HFFc6 (cell line): ENCODE data around the gene GDF2. TPM values are rescaled to one million over a fixed set of nuclear protein-coding genes. Genes with fewer than 3 reads are reported as not detected.

Experiments used
- DNase-seq: peaks from one replicate; pipeline ENCODE4 v3.0.0-alpha.2; 2018
- H3K27ac Mint-ChIP-seq: 2 replicates; pipeline ENCODE4 v1.8.0; 2020; ENCODE audit warnings: mild to moderate bottlenecking, mixed read lengths
- H3K27me3 Mint-ChIP-seq: 2 replicates; pipeline ENCODE4 v1.8.0; 2021; ENCODE audit warnings: mild to moderate bottlenecking, moderate library complexity, mixed read lengths; ENCODE audit not compliant: insufficient read depth
- H3K36me3 Mint-ChIP-seq: 2 replicates; pipeline ENCODE4 v1.8.0; 2021; ENCODE audit warnings: low read depth, mixed read lengths
- H3K4me1 Mint-ChIP-seq: 2 replicates; pipeline ENCODE4 v1.8.0; 2020; ENCODE audit warnings: low read depth, mixed read lengths
- H3K4me3 Mint-ChIP-seq: 2 replicates; pipeline ENCODE4 v1.8.0; 2020; ENCODE audit warnings: mild to moderate bottlenecking, moderate library complexity, mixed read lengths
- H3K9me3 Mint-ChIP-seq: 2 replicates; pipeline ENCODE4 v1.8.0; 2020; ENCODE audit warnings: mild to moderate bottlenecking, mixed read lengths
- total RNA-seq, 6 experiments: library from RNA; stranded (reverse); fragmentation: NEBNext Ultra II Directional; extraction: Animal tissue kit (Norgen Biotek cat#: 25700); gene quantifications; 2 replicates in 1 of 6; 3 replicates in 5 of 6; pipeline ENCODE4 v1.2.3, GENCODE V29; 2021
- TF ChIP-seq, protein P1 (sequence below): fragments of 200-600 bp; sonication (generic); IDR thresholded peaks from 2 replicates; pipeline ENCODE4 v1.5.0; 2021; ENCODE audit warnings: antibody characterized with exemption, mild to moderate bottlenecking

GDF2 gene
- total RNA-seq, 6 experiments from 2014 or later: not detected

DNA sequence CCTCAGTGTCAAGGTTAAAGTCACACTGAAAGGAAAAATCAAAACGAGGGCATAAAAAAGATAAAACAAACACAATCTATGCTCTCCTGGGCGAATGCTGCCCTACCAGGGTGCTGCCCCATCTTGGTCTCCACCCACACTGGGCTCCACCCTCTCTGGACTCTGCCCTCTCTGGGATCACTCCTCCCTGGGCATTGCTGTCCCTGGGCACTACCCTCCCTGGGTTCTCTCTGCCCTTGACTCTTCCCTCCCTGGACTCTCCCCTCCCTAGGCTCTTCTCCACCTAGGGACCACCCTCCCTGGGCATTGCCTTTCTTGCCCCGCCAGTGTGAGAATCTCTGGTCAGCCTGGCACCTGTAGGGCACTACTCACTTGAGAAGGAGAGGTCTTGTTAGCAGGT, 8.6 kb downstream of the GDF2 start:
- TF ChIP-seq, protein P1, sequence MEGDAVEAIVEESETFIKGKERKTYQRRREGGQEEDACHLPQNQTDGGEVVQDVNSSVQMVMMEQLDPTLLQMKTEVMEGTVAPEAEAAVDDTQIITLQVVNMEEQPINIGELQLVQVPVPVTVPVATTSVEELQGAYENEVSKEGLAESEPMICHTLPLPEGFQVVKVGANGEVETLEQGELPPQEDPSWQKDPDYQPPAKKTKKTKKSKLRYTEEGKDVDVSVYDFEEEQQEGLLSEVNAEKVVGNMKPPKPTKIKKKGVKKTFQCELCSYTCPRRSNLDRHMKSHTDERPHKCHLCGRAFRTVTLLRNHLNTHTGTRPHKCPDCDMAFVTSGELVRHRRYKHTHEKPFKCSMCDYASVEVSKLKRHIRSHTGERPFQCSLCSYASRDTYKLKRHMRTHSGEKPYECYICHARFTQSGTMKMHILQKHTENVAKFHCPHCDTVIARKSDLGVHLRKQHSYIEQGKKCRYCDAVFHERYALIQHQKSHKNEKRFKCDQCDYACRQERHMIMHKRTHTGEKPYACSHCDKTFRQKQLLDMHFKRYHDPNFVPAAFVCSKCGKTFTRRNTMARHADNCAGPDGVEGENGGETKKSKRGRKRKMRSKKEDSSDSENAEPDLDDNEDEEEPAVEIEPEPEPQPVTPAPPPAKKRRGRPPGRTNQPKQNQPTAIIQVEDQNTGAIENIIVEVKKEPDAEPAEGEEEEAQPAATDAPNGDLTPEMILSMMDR: no peak
- Mint-ChIP-seq H3K4me1 (no peaks in the 10 kb centered on the region), H3K4me3 (no peak overlapping the region), H3K27me3 (peaks cover 23% of the 10 kb centered on the region), H3K27ac (no peak overlapping the region), H3K9me3 (no peaks in the 10 kb centered on the region), H3K36me3 (no peaks in the 10 kb centered on the region)
- DNase-seq: no peak

DNA sequence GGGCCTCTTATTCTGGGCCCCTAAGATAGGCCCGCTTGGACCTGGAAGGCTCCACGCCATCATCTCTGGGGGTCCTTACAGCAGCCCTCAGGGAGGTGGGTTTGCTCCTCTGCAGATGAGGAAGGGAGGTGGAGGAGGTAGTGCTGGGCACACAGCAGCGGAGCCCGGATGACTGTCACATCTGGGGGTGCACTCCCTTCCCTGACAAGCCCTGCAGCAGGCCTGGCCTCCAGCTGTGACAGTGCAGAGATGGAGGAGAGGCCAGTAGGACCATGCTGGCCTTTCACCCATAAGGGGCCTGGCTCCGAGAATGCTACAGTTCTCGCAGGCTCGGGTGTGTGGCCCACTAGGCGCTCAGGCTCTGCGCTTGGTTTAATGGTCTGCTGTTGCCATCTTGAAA, 9.2 kb downstream of the GDF2 start:
- H3K27me3 Mint-ChIP-seq: peaks cover 20% of the 10 kb centered on the region
- H3K9me3 Mint-ChIP-seq: no peaks in the 10 kb centered on the region
- H3K36me3 Mint-ChIP-seq: no peaks in the 10 kb centered on the region
- no peak for DNase-seq
- no peak overlapping the region for H3K4me3 Mint-ChIP-seq
- H3K27ac Mint-ChIP-seq: no peak overlapping the region
- peaks cover 5% of the 10 kb centered on the region for H3K4me1 Mint-ChIP-seq
- TF ChIP-seq, protein P1: no peak

DNA sequence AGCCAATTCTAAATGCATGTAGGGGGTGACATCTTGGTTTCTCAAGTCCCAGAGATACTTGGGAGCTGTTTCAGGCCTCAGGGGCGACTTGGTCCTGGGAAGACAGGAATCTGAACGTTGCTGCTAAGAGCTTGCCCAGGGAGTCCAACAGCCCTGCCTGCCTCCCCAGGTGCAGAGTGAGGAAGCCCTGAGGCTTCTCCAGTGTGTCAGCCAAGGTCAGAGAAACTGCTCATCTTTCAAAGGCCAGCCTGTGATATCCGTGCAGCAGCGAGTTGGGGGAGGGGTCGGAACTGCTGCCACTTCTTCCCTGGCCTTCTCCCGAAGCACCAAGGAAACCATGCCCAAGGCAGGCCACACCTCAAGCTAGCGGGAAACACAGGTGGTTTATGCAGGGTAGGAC, 9.7 kb downstream of the GDF2 start:
- Mint-ChIP-seq H3K36me3 (no peaks in the 10 kb centered on the region), H3K9me3 (no peaks in the 10 kb centered on the region), H3K27me3 (peaks cover 20% of the 10 kb centered on the region), H3K4me3 (no peak overlapping the region), H3K27ac (no peak overlapping the region), H3K4me1 (peaks cover 10% of the 10 kb centered on the region)
- TF ChIP-seq, protein P1: no peak
- no peak for DNase-seq

DNA sequence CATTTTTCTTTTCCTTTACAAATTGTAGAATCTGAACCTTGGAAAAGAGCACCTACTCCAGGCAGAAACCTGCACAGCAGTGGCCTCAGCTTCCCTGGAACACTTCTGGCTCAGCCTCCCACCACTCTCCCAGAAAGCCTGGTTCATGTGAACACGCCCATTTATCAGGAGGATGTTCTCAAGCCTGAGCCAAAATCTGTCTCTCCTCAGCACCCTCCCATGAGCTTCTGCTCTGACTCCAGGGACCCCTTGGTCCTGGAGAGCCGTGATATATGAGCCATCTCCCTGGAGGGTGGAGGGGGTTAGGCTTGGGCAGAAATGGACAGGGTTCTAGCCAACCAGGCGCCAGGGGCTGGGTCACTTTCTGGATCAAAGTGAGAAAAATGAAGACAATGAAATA, 10.1 kb downstream of the GDF2 start:
- TF ChIP-seq, protein P1: no peak
- Mint-ChIP-seq H3K9me3 (no peaks in the 10 kb centered on the region), H3K4me3 (no peak overlapping the region), H3K4me1 (peaks cover 13% of the 10 kb centered on the region), H3K27me3 (peaks cover 20% of the 10 kb centered on the region), H3K27ac (no peak overlapping the region), H3K36me3 (no peaks in the 10 kb centered on the region)
- no peak for DNase-seq

DNA sequence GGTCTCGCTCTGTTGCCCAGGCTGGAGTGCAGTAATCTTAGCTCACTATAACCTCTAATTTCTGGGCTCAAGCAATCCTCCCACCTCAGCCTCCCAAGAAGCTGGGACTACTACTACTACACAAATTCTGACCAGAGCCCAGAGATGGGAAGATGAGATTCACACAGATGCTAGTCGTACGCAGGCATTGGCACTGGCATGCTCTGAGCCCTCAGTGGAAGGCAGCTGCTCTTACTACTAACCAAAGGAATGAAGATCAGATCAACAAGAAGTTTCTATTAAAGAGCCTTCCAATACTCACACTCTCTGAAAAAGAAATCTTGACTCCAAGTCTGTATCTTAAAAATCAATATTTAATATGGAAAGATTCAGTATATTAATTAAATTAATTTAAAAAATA, 10.7 kb downstream of the GDF2 start:
- Mint-ChIP-seq H3K27me3 (peaks cover 20% of the 10 kb centered on the region), H3K9me3 (no peaks in the 10 kb centered on the region), H3K4me1 (peaks cover 13% of the 10 kb centered on the region), H3K27ac (no peak overlapping the region), H3K36me3 (no peaks in the 10 kb centered on the region), H3K4me3 (no peak overlapping the region)
- TF ChIP-seq, protein P1: no peak
- DNase-seq: no peak

DNA sequence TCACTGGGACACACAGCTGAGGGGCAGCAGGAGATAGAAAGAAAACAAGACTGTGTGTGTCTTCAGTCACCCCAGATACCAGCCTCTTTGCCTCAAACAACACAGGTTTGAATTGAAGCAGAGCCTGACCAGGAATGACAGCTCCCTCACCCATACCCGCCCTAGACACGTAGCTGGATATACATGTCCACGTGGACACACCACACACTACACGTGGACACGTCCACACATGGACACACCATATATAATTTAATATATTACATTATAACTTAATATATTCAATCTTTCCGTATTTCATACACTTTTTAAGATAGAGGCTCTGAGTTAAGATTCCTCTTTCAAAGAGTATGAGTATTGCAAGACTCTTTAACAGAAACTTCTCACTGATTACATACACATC, 11.3 kb downstream of the GDF2 start:
- Mint-ChIP-seq H3K4me3 (no peak overlapping the region), H3K36me3 (no peaks in the 10 kb centered on the region), H3K27me3 (peaks cover 20% of the 10 kb centered on the region), H3K27ac (no peak overlapping the region), H3K9me3 (no peaks in the 10 kb centered on the region), H3K4me1 (peaks cover 13% of the 10 kb centered on the region)
- DNase-seq: no peak
- TF ChIP-seq, protein P1: no peak
